Neuron (in vitro differentiated cells): ENCODE measurements around the gene BRAF.
"Not testable (repeated sequence)": the region's sequence is repeated elsewhere in the genome, so short reads cannot be mapped to it uniquely, and the experiment has no call there.

ENCODE experiments used
- H2AFZ ChIP-seq: one replicate; pipeline ENCODE4 v1.6.1; 2013; ENCODE audit warnings: low read depth, mild to moderate bottlenecking, inconsistent platforms, low read length, moderate library complexity
- H3K27me3 ChIP-seq: one replicate; pipeline ENCODE4 v1.6.1; 2013; ENCODE audit warnings: low read length; ENCODE audit not compliant: insufficient read depth
- H3K36me3 ChIP-seq: one replicate; pipeline ENCODE4 v1.6.1; 2013; ENCODE audit warnings: low read length; ENCODE audit not compliant: insufficient read depth
- H3K4me1 ChIP-seq: one replicate; pipeline ENCODE4 v1.6.1; 2013; ENCODE audit warnings: low read length; ENCODE audit not compliant: insufficient read depth
- H3K4me3 ChIP-seq: 2 replicates; pipeline ENCODE4 v1.5.1; 2013; ENCODE audit warnings: mild to moderate bottlenecking, low read length, moderate library complexity
- H3K9me3 ChIP-seq: one replicate; pipeline ENCODE4 v1.6.1; 2013; ENCODE audit warnings: low read length

Gene BRAF

GRCh38 chr7:140684066-140684950 is 240.4 kb downstream of the BRAF start:
- H3K4me3 ChIP-seq: no peak overlapping the region
- no peaks in the 10 kb centered on the region for H3K27me3 ChIP-seq
- peaks cover 4% of the 10 kb centered on the region for H3K4me1 ChIP-seq
- no peaks in the 10 kb centered on the region for H3K9me3 ChIP-seq
- no peak overlapping the region for H2AFZ ChIP-seq
- no peaks in the 10 kb centered on the region for H3K36me3 ChIP-seq

- H3K36me3 ChIP-seq: no peaks in the 10 kb centered on the region
- H3K4me1 ChIP-seq: peaks cover 4% of the 10 kb centered on the region
- H2AFZ ChIP-seq: no peak overlapping the region
- H3K27me3 ChIP-seq: no peaks in the 10 kb centered on the region
- no peaks in the 10 kb centered on the region for H3K9me3 ChIP-seq
- H3K4me3 ChIP-seq: no peak overlapping the region
Observed at GRCh38 chr7:140683657-140684056, 241.1 kb downstream of the BRAF start.

GRCh38 chr7:140681766-140682165 is 243.0 kb downstream of the BRAF start:
- Histone ChIP-seq H3K4me1 (peaks cover 4% of the 10 kb centered on the region), H3K4me3 (no peak overlapping the region), H3K27me3 (no peaks in the 10 kb centered on the region), H3K9me3 (no peaks in the 10 kb centered on the region), H3K36me3 (no peaks in the 10 kb centered on the region), H2AFZ (no peak overlapping the region)

GRCh38 chr7:140680886-140681285 is 243.8 kb downstream of the BRAF start:
- no peaks in the 10 kb centered on the region for H3K36me3 ChIP-seq

GRCh38 chr7:140679186-140679585 is 245.5 kb downstream of the BRAF start:
- H3K4me1 ChIP-seq: peaks cover 4% of the 10 kb centered on the region
- H3K9me3 ChIP-seq: no peaks in the 10 kb centered on the region
- H3K4me3 ChIP-seq: no peak overlapping the region
- H3K27me3 ChIP-seq: no peaks in the 10 kb centered on the region
- no peaks in the 10 kb centered on the region for H3K36me3 ChIP-seq
- no peak overlapping the region for H2AFZ ChIP-seq

More at GRCh38 chr7:140680886-140681285, 243.8 kb downstream of the BRAF start:
- no peaks in the 10 kb centered on the region for H3K9me3 ChIP-seq
- H2AFZ ChIP-seq: no peak overlapping the region
- no peak overlapping the region for H3K4me3 ChIP-seq
- no peaks in the 10 kb centered on the region for H3K27me3 ChIP-seq
- peaks cover 4% of the 10 kb centered on the region for H3K4me1 ChIP-seq

DNA sequence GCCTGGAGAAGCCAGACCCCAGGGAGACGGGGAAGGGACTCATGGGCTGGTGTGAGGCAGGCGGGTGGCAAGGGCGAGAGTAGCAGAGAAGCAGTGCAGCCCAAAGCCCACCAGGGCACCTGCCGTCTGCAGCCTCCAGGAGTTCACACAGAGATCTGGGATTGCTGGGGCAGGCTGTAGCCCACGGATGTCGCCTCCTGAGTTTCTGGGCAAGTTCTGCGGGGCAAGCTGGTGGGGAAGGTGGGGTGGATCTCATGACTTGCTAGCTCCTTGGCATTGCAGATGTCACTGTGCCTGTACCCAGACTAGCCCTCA is 246.0 kb downstream of the BRAF start:
- no peaks in the 10 kb centered on the region for H3K36me3 ChIP-seq
- H3K9me3 ChIP-seq: no peaks in the 10 kb centered on the region
- no peak overlapping the region for H3K4me3 ChIP-seq
- H2AFZ ChIP-seq: no peak overlapping the region
- no peaks in the 10 kb centered on the region for H3K27me3 ChIP-seq
- peaks cover 2% of the 10 kb centered on the region for H3K4me1 ChIP-seq

DNA sequence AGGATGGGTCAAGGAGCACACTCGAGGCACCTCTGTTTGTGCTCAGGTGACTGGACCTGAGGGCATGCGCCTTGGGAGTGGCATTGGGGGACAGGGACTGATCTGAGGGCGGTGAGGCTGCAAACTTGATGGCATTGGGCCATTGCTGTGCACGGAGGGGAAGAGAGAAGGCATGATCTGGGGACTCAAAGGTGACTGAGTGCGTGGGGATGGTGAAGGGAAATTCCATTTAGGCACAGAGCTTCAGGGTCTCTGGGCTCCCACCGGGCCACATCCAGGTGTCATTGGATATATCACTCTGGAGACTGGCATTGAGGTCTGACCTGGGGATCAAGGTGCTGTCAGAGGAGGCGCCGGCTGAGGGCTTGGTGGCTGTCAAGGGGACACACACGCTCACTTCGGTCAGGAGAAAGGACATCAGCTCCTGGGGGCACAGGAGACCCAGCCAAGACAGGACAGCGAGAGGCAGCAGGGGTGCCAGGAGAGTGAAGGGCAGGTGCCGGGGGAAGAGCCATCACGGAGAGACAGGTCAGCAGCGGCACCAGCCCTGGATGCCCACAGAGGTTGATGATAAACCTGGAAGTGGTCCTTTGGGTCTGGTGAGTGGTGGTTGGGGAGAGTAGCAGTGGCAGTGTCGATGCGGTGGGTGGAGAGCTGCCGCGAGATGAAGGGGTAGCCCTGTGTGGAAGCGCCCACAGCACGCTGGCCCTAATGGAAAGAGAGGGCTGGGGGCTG is 246.5 kb downstream of the BRAF start:
- H3K4me3 ChIP-seq: no peak overlapping the region

DNA sequence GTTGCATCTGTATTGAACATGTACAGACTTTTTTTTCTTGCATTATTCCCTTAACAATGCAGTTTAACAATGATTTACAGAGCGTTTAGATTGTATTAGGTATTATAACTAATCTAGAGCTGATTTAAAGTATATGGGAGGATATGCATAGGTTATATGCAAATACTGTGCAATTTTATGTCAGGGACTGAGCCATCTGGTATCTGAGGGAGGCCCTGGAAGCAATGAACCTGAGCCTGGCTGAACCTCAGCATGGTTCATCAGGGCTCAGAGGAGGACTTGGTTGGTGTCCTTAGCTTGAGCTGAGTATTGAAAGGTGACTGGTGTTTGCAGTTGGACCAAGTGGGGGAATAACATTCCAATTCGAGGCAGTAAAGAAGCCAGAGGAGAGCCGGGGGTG is 247.2 kb downstream of the BRAF start:
- Histone ChIP-seq H3K36me3 (no peaks in the 10 kb centered on the region), H3K27me3 (no peaks in the 10 kb centered on the region), H3K4me1 (no peaks in the 10 kb centered on the region), H3K9me3 (no peaks in the 10 kb centered on the region), H3K4me3 (no peak overlapping the region), H2AFZ (no peak overlapping the region)

More for the DNA sequence above, 246.5 kb downstream of the BRAF start:
- Histone ChIP-seq H3K4me1 (no peaks in the 10 kb centered on the region), H2AFZ (no peak overlapping the region), H3K27me3 (no peaks in the 10 kb centered on the region), H3K9me3 (no peaks in the 10 kb centered on the region), H3K36me3 (no peaks in the 10 kb centered on the region)

DNA sequence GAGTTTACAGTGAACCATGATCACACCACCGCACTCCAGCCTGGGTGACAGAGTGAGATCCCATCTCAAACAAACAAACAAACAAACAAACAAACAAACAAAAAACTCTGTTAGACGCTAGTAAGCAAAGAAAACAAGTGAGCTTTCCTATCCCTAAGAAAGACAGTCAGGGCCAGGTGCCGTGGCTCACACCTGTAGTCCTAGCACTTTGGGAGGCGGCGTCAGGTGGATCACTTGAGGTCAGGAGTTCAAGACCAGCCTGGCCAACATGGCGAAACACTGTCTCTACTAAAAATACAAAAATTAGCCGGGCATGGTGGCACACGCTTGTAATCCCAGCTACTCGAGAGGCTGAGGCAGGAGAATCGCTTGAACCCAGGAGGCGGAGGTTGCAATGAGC is 247.8 kb downstream of the BRAF start:
- not testable (repeated sequence) for H3K36me3 ChIP-seq, H3K4me3 ChIP-seq, H2AFZ ChIP-seq, H3K27me3 ChIP-seq, H3K4me1 ChIP-seq, H3K9me3 ChIP-seq

DNA sequence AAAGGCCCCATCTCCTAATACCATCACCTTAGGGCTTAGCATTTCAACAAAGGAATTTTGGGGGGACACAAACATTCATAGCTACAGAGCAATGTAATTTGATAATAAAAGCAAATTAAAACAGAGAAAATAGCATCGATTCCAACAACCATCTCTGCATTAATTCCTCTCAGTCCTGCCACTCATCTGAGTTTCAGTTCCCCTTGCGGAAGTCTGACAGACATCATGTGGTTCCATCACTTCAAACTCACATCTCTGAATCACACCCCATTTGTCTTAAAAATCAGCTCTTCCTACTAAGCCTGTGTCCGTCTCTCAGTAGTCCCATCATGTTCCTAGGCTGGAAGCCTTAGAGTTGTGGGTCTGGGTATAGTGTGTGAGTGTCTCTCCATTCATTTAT is 248.4 kb downstream of the BRAF start:
- Histone ChIP-seq H3K4me3 (no peak overlapping the region), H3K4me1 (no peaks in the 10 kb centered on the region), H2AFZ (no peak overlapping the region), H3K27me3 (no peaks in the 10 kb centered on the region), H3K36me3 (no peaks in the 10 kb centered on the region), H3K9me3 (no peaks in the 10 kb centered on the region)

GRCh38 chr7:140675726-140676125 is 249.0 kb downstream of the BRAF start:
- H3K4me3 ChIP-seq: no peak overlapping the region
- H3K36me3 ChIP-seq: no peaks in the 10 kb centered on the region
- no peaks in the 10 kb centered on the region for H3K4me1 ChIP-seq
- no peaks in the 10 kb centered on the region for H3K27me3 ChIP-seq
- H3K9me3 ChIP-seq: no peaks in the 10 kb centered on the region
- H2AFZ ChIP-seq: no peak overlapping the region

GRCh38 chr7:140674899-140675701 is 249.6 kb downstream of the BRAF start:
- Histone ChIP-seq H3K4me3 (no peak overlapping the region), H3K36me3 (no peaks in the 10 kb centered on the region), H3K9me3 (no peaks in the 10 kb centered on the region), H3K4me1 (no peaks in the 10 kb centered on the region), H3K27me3 (no peaks in the 10 kb centered on the region), H2AFZ (no peak overlapping the region)

DNA sequence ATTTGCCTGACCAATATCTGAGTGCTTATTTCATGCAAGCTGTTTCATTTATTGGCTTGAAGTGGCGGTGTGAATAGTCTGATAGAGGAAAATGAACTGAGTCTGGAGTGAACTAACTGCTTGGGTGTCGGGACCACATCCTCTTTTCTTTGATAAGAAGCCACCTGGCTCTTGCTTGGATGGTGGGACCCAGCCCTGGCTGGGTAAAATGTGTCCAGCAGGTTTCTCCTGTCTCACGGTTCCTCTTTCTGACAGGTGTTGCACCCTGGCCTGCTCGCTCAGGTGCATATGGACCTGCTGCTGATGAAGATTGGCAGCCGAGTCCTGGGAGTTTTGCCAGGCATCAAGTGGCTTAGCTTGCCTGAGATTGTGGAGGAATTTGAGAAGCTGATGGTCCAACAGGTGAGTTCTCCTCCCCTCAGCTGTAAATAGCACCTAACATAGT is 250.4 kb downstream of the BRAF start:
- Histone ChIP-seq H2AFZ (no peak overlapping the region), H3K4me3 (no peak overlapping the region), H3K9me3 (no peaks in the 10 kb centered on the region), H3K36me3 (no peaks in the 10 kb centered on the region), H3K4me1 (no peaks in the 10 kb centered on the region), H3K27me3 (no peaks in the 10 kb centered on the region)
